Measurements from ENCODE around the gene STH.
"Not testable (repeated sequence)": the region's sequence is repeated elsewhere in the genome, so short reads cannot be mapped to it uniquely, and the experiment has no call there.

STH gene, protein sequence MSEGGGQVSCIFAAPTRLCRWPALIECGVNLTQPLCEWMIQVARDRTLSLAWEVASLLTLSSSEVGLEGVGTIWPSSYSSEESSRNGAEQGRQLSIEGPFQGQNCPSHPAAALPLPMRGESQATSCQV

DNA sequence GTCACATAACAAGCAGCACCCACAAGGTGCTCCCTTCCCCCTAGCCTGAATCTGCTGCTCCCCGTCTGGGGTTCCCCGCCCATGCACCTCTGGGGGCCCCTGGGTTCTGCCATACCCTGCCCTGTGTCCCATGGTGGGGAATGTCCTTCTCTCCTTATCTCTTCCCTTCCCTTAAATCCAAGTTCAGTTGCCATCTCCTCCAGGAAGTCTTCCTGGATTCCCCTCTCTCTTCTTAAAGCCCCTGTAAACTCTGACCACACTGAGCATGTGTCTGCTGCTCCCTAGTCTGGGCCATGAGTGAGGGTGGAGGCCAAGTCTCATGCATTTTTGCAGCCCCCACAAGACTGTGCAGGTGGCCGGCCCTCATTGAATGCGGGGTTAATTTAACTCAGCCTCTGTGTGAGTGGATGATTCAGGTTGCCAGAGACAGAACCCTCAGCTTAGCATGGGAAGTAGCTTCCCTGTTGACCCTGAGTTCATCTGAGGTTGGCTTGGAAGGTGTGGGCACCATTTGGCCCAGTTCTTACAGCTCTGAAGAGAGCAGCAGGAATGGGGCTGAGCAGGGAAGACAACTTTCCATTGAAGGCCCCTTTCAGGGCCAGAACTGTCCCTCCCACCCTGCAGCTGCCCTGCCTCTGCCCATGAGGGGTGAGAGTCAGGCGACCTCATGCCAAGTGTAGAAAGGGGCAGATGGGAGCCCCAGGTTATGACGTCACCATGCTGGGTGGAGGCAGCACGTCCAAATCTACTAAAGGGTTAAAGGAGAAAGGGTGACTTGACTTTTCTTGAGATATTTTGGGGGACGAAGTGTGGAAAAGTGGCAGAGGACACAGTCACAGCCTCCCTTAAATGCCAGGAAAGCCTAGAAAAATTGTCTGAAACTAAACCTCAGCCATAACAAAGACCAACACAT lies at the start of gene STH:
Gene STH (plus strand): TSS at position 264 of the 913 bp plus-strand sequence. CDS start 30 bp downstream, at position 294.
- Histone ChIP-seq H3K36me3 (ENCODE audit: control insufficient read depth, low read depth, low read length) (no peaks in the 10 kb centered on the region), H3K9ac (ENCODE audit: low read length) (no peak within 1 kb of the TSS), H3K27me3 (ENCODE audit: control insufficient read depth, insufficient read depth, low read length) (no peaks in the 10 kb centered on the region), H3K4me3 (ENCODE audit: low read length) (no peak within 1 kb of the TSS), H3K4me1 (ENCODE audit: control insufficient read depth, low read depth, low read length) (no peaks in the 10 kb centered on the region), H3K27ac (ENCODE audit: low read length) (no peak within 1 kb of the TSS), H3K9me3 (ENCODE audit: control insufficient read depth, low read depth, low read length) (no peaks in the 10 kb centered on the region)

DNA sequence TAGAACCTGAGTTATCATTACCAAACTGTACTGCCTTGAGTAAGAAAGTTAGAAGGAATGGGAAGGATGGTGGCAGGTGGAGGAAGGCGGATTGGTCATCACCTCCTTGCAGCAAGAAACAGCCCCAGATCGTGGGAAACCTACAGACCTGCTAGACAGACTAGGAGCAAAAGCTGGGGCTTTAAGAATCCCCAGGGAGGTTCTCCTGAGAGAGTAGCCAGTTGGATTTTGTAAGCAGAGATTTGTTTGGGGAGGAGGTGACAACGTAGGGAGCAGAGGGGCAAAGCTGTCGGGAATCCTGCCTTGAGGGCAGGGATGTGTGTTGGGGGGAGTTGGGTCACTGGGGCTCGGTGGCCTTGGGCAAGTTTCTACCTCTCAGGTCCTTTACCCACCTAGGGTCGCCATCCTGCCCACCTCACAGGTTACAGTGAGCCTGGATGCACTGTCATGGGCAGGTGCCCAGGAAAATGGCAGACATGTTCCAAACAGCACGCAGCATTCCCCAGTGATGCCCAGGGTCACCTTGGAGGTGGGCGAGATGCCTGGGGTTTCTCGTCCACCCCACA lies 49.2 kb upstream of the STH start:
- no peak overlapping the region for H3K9ac ChIP-seq (ENCODE audit: low read length)
- H3K27me3 ChIP-seq (ENCODE audit: control insufficient read depth, insufficient read depth, low read length), result peaks cover 10% of the 10 kb centered on the region
- H3K4me1 ChIP-seq (ENCODE audit: control insufficient read depth, low read depth, low read length), result peaks cover 8% of the 10 kb centered on the region
- no peaks in the 10 kb centered on the region for H3K36me3 ChIP-seq (ENCODE audit: control insufficient read depth, low read depth, low read length)
- no peaks in the 10 kb centered on the region for H3K9me3 ChIP-seq (ENCODE audit: control insufficient read depth, low read depth, low read length)
- no peak overlapping the region for H3K4me3 ChIP-seq (ENCODE audit: low read length)
- H3K27ac ChIP-seq (ENCODE audit: low read length), result no peak overlapping the region

DNA sequence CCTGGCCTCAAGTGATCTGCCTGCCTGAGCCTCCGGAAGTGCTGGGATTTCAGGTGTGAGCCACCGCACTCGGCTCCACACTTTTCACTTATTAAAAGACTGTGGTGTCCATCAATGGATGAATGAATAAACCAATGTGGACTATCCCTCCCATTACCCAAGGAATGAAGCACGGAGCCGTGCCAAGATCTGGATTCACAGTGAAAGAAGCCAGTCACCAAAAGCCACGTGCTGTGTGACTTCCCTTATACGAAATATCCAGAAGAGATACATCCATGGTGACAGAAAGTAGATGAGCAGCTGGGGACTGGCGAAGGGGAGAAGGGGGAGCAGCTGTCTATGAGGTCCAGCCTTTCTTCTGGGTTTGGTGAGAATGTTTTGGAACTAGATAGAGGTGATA lies 48.2 kb upstream of the STH start:
- no peak overlapping the region for H3K4me3 ChIP-seq (ENCODE audit: low read length)
- no peak overlapping the region for H3K27ac ChIP-seq (ENCODE audit: low read length)
- peaks cover 10% of the 10 kb centered on the region for H3K27me3 ChIP-seq (ENCODE audit: control insufficient read depth, insufficient read depth, low read length)
- no peaks in the 10 kb centered on the region for H3K9me3 ChIP-seq (ENCODE audit: control insufficient read depth, low read depth, low read length)
- H3K9ac ChIP-seq (ENCODE audit: low read length), result no peak overlapping the region
- H3K4me1 ChIP-seq (ENCODE audit: control insufficient read depth, low read depth, low read length), result peaks cover 8% of the 10 kb centered on the region
- no peaks in the 10 kb centered on the region for H3K36me3 ChIP-seq (ENCODE audit: control insufficient read depth, low read depth, low read length)

DNA sequence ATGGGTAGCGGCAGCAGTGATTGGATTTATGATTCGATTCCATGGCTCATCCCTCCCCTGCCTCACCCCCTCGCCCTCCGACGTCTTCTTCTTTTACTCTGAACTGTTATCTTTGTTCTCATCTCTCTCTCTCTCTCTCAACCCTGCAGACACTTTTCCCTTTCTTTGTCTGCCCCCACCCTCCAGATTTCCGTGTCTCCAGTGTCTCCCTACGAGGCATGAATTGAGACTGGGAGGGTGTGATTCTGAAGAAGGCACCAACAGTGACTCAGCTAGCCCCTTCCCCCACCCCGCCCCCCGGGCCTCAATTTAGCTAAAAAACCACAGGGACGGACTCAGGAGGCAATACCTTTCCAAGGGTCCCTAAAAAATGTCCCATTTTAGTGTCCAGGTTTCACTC lies 47.6 kb upstream of the STH start:
- no peak overlapping the region for H3K9ac ChIP-seq (ENCODE audit: low read length)
- H3K9me3 ChIP-seq (ENCODE audit: control insufficient read depth, low read depth, low read length), result no peaks in the 10 kb centered on the region
- no peaks in the 10 kb centered on the region for H3K36me3 ChIP-seq (ENCODE audit: control insufficient read depth, low read depth, low read length)
- peaks cover 10% of the 10 kb centered on the region for H3K27me3 ChIP-seq (ENCODE audit: control insufficient read depth, insufficient read depth, low read length)
- H3K4me3 ChIP-seq (ENCODE audit: low read length), result no peak overlapping the region
- H3K4me1 ChIP-seq (ENCODE audit: control insufficient read depth, low read depth, low read length), result peaks cover 8% of the 10 kb centered on the region
- no peak overlapping the region for H3K27ac ChIP-seq (ENCODE audit: low read length)

DNA sequence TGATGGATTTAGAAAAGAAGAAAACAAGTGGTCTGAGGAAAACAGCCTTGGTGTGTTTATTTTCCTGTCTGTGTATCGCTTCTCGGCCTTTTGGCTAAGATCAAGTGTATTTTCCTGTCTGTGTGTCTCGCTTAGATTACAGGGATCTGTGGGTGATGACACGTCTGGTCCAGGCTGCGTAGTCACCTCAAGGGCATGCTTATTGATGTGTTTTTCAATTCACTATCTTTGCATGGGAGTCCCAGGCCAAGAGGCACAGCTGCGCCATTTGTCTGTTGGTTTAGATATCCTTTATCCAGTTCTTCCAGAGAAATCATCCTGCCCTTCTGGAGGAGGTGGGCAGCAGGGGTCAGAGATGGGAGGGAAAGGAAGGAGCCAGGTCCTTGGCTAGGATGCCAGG lies 47.1 kb upstream of the STH start:
- no peaks in the 10 kb centered on the region for H3K9me3 ChIP-seq (ENCODE audit: control insufficient read depth, low read depth, low read length)
- H3K9ac ChIP-seq (ENCODE audit: low read length), result no peak overlapping the region
- H3K27me3 ChIP-seq (ENCODE audit: control insufficient read depth, insufficient read depth, low read length), result peaks cover 10% of the 10 kb centered on the region
- H3K36me3 ChIP-seq (ENCODE audit: control insufficient read depth, low read depth, low read length), result no peaks in the 10 kb centered on the region
- H3K27ac ChIP-seq (ENCODE audit: low read length), result no peak overlapping the region
- no peak overlapping the region for H3K4me3 ChIP-seq (ENCODE audit: low read length)
- H3K4me1 ChIP-seq (ENCODE audit: control insufficient read depth, low read depth, low read length), result peaks cover 8% of the 10 kb centered on the region

DNA sequence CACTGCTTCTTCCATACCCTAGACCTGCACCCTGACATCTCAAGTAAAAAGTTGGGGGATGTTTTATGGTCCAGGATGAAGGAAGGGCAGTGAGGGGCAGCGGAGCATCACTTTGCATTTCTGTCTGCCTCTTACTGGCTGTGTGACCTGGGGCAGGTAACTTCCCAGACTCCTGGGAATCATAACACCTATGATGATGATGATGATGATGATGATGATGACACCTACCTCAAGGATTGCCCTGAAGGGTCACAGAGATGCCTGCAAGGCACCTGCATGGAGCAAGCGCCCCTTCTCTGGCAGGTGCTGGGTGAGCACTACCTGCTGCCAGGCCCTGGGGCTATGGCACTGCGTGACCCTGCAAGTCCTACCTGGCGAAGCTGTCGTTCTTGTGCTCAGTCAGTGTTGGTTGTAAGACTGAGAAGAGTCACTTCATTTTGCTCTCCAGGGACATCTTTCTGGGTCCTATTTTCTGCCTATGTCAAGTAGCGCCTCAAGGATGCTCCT lies 46.2 kb upstream of the STH start:
- H3K27ac ChIP-seq (ENCODE audit: low read length), result no peak overlapping the region
- H3K9ac ChIP-seq (ENCODE audit: low read length), result no peak overlapping the region
- peaks cover 10% of the 10 kb centered on the region for H3K27me3 ChIP-seq (ENCODE audit: control insufficient read depth, insufficient read depth, low read length)
- H3K4me3 ChIP-seq (ENCODE audit: low read length), result no peak overlapping the region
- H3K36me3 ChIP-seq (ENCODE audit: control insufficient read depth, low read depth, low read length), result no peaks in the 10 kb centered on the region
- H3K4me1 ChIP-seq (ENCODE audit: control insufficient read depth, low read depth, low read length), result peaks cover 8% of the 10 kb centered on the region
- no peaks in the 10 kb centered on the region for H3K9me3 ChIP-seq (ENCODE audit: control insufficient read depth, low read depth, low read length)

DNA sequence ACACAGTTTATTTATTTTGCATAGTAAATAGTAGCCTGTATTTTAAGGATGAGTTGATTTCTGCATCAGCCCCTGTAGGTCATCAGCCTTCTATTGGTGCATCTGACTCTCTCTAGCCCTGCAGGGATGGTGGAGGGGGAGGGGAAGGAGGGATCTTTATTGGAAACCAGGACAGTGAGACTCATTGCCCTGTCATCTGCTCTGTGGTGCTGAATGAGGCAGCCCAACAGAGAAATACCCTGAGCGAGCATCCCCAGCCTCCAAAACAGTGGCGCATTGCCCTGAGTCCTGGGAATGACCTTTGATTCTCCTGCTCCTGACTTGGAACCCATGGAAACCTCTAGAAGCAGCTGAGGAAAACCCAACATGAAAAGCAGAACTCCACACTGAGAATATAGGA lies 45.5 kb upstream of the STH start:
- Histone ChIP-seq H3K36me3 (ENCODE audit: control insufficient read depth, low read depth, low read length) (no peaks in the 10 kb centered on the region), H3K4me1 (ENCODE audit: control insufficient read depth, low read depth, low read length) (peaks cover 7% of the 10 kb centered on the region), H3K4me3 (ENCODE audit: low read length) (no peak overlapping the region), H3K27ac (ENCODE audit: low read length) (no peak overlapping the region), H3K27me3 (ENCODE audit: control insufficient read depth, insufficient read depth, low read length) (peaks cover 10% of the 10 kb centered on the region), H3K9ac (ENCODE audit: low read length) (no peak overlapping the region), H3K9me3 (ENCODE audit: control insufficient read depth, low read depth, low read length) (no peaks in the 10 kb centered on the region)

DNA sequence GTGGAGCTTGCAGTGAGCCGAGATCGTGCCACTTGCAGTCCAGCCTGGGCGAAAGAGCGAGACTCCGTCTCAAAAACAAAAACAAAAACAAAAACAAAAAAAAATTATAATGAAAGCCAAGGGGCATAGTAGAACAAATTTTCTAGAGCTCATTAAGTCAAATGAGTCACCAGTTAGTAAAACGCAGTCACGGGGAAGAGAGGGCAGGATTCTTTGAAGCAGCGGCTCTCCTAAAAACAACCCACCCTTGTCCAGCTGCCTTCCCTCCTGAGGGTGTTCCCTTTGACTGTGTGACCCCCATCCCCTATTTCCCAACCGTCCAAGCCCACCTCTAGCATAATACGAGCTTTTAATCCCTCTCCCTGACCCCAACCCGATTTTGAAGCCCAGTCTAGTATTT lies 44.1 kb upstream of the STH start:
- Histone ChIP-seq H3K4me1 (ENCODE audit: control insufficient read depth, low read depth, low read length) (peaks cover 3% of the 10 kb centered on the region), H3K27me3 (ENCODE audit: control insufficient read depth, insufficient read depth, low read length) (peaks cover 2% of the 10 kb centered on the region), H3K9ac (ENCODE audit: low read length) (no peak overlapping the region), H3K9me3 (ENCODE audit: control insufficient read depth, low read depth, low read length) (no peaks in the 10 kb centered on the region), H3K4me3 (ENCODE audit: low read length) (no peak overlapping the region), H3K36me3 (ENCODE audit: control insufficient read depth, low read depth, low read length) (no peaks in the 10 kb centered on the region), H3K27ac (ENCODE audit: low read length) (no peak overlapping the region)

DNA sequence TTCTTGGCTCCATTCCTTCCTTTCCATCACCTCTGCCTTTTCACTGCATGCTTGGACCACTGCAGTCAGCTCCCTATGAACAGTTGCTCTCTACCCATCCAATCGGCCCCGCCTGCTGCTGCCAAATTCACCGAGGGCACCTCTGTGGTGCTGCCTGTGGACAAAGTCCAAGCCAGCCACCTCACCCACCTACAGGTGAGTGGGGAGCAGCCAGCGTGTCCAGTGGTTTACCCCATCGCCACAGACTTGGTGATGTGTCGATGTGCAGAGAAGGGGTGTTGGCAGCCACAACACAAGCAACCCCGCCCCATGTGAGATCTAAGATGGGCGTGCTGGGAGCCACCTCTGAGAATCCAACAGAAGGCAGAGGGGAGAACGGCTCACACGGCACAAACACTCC lies 43.7 kb upstream of the STH start:
- Histone ChIP-seq H3K9ac (ENCODE audit: low read length) (no peak overlapping the region), H3K27ac (ENCODE audit: low read length) (no peak overlapping the region), H3K4me1 (ENCODE audit: control insufficient read depth, low read depth, low read length) (peaks cover 3% of the 10 kb centered on the region), H3K36me3 (ENCODE audit: control insufficient read depth, low read depth, low read length) (no peaks in the 10 kb centered on the region), H3K4me3 (ENCODE audit: low read length) (no peak overlapping the region), H3K27me3 (ENCODE audit: control insufficient read depth, insufficient read depth, low read length) (no peaks in the 10 kb centered on the region), H3K9me3 (ENCODE audit: control insufficient read depth, low read depth, low read length) (no peaks in the 10 kb centered on the region)

DNA sequence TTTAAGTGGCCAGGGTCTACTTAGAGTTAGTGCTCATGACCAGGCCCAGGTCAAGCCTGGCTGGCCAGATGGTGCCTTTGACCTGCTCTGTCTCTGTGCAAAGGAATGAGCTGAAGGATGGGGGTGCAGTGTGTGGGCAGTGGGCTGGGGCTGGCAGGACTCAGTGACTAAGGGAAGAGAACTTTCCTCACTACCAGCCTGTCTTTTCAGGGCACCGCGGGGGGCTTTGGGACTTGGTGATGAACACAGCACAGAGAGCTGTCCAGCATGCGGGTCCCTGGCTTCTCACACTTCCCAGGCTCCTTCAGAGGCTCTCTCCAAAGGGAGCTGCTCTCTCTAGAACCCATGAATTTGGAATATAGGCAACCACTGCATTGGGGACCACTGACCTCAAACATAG lies 43.0 kb upstream of the STH start:
- no peak overlapping the region for H3K9ac ChIP-seq (ENCODE audit: low read length)
- no peaks in the 10 kb centered on the region for H3K9me3 ChIP-seq (ENCODE audit: control insufficient read depth, low read depth, low read length)
- H3K4me1 ChIP-seq (ENCODE audit: control insufficient read depth, low read depth, low read length), result peaks cover 3% of the 10 kb centered on the region
- H3K27ac ChIP-seq (ENCODE audit: low read length), result no peak overlapping the region
- no peaks in the 10 kb centered on the region for H3K36me3 ChIP-seq (ENCODE audit: control insufficient read depth, low read depth, low read length)
- no peaks in the 10 kb centered on the region for H3K27me3 ChIP-seq (ENCODE audit: control insufficient read depth, insufficient read depth, low read length)
- no peak overlapping the region for H3K4me3 ChIP-seq (ENCODE audit: low read length)

DNA sequence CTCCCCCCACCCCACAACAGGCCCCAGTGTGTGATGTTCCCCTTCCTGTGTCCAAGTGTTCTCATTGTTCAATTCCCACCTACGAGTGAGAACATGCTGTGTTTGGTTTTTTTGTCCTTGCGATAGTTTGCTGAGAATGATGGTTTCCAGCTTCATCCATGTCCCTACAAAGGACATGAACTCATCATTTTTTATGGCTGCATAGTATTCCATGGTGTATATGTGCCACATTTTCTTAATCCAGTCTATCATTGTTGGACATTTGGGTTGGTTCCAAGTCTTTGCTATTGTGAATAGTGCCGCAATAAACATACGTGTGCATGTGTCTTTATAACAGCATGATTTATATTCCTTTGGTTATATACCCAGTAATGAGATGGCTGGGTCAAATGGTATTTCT lies 42.3 kb upstream of the STH start:
- not testable (repeated sequence) for H3K4me3 ChIP-seq (ENCODE audit: low read length); H3K9me3 ChIP-seq (ENCODE audit: control insufficient read depth, low read depth, low read length); H3K9ac ChIP-seq (ENCODE audit: low read length); H3K27me3 ChIP-seq (ENCODE audit: control insufficient read depth, insufficient read depth, low read length); H3K27ac ChIP-seq (ENCODE audit: low read length); H3K36me3 ChIP-seq (ENCODE audit: control insufficient read depth, low read depth, low read length); H3K4me1 ChIP-seq (ENCODE audit: control insufficient read depth, low read depth, low read length)

Measured in iPS-18a (cell line).